Effector memory CD4-positive, alpha-beta T cell (primary cell): Measurements from ENCODE around the gene CARD18.

Source experiments
- DNase-seq, 3 donors: peaks; one replicate each; pipeline ENCODE4 v3.0.0-alpha.2; 2020
- H3K27ac ChIP-seq: 2 replicates; pipeline ENCODE4 v1.7.0; 2013; ENCODE audit warnings: mild to moderate bottlenecking, low read length, moderate library complexity; ENCODE audit not compliant: insufficient read depth, poor library complexity, severe bottlenecking
- H3K27me3 ChIP-seq: replicated peaks from 2 replicates; pipeline ENCODE4 v1.7.0; 2013; ENCODE audit warnings: mild to moderate bottlenecking, low read length; ENCODE audit not compliant: insufficient read depth, control insufficient read depth, poor library complexity, severe bottlenecking
- H3K36me3 ChIP-seq: 2 replicates; pipeline ENCODE4 v1.7.0; 2013; ENCODE audit warnings: mild to moderate bottlenecking, low read length, moderate library complexity; ENCODE audit not compliant: control insufficient read depth, insufficient read depth
- H3K4me1 ChIP-seq: 2 replicates; pipeline ENCODE4 v1.7.0; 2013; ENCODE audit warnings: low read length, mild to moderate bottlenecking; ENCODE audit not compliant: control insufficient read depth, insufficient read depth, poor library complexity, severe bottlenecking
- H3K4me3 ChIP-seq: 2 replicates; pipeline ENCODE4 v1.7.0; 2013; ENCODE audit warnings: low read length, low read depth, mild to moderate bottlenecking; ENCODE audit not compliant: insufficient read depth, poor library complexity, severe bottlenecking
- H3K9me3 ChIP-seq: 2 replicates; pipeline ENCODE4 v1.7.0; 2013; ENCODE audit warnings: mild to moderate bottlenecking, low read length, moderate library complexity; ENCODE audit not compliant: control insufficient read depth

The CARD18 gene

DNA sequence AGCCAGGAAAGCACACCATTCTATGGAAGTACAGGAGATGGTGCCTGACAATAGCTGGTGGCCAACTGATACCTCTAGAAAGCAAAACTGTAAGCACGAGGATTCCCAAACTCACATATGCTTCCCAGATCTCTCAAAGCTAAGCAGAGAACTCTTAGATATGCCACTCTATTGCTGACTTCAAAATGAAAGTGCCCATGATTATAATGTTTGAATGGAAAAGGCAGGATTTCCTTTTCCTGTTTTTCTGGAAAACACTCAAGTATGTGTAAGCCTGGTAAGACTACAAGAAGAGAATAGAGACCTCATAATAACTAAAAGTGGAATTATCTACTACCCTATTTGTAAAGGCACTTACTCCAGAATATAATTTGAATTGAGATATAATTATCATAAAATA, 2.6 kb upstream of the CARD18 start:
- Histone ChIP-seq H3K4me3 (no peak overlapping the region), H3K36me3 (no peaks in the 10 kb centered on the region), H3K27me3 (no peaks in the 10 kb centered on the region), H3K27ac (no peak overlapping the region), H3K9me3 (no peaks in the 10 kb centered on the region), H3K4me1 (no peaks in the 10 kb centered on the region)
- no peak for DNase-seq

DNA sequence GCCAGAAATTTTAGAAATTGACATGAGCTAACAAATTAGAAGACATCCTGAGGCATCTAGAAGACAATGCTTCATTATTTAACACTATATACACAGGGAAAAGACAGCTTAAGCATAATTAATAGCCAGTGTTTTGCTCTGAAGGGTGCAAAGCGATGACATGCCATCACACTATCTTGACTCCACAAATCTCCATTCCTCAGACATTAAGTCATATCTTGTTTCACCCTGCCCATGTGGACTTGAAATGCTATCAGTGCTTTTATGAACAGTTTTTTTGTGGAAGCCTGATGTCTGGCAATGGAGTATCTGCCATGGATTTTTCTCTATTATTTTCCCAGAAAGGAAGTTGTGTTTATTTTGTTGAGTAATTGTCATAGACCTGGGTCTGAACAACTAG, 2.3 kb downstream of the CARD18 start:
- Histone ChIP-seq H3K36me3 (no peaks in the 10 kb centered on the region), H3K4me3 (no peak overlapping the region), H3K27me3 (no peaks in the 10 kb centered on the region), H3K27ac (no peak overlapping the region), H3K9me3 (no peaks in the 10 kb centered on the region), H3K4me1 (no peaks in the 10 kb centered on the region)
- no peak for DNase-seq

DNA sequence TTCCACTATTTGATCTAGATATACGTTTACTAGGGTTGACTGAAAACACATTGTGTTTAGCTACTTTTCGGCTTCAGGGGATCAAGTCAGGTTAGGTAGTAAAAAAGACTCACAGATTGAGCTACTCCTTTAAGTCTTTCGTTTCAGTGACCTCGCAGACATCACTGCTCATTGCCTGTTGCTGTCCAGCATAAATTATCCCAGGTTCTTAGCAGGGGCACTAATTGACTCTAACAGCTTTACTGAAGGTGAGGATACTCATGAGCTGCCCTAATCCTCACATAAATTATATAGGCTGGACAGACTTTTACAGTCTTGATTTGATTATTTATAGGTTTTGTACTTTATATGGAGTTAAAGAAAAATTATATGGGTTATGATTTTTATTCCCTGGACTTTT, 3.7 kb downstream of the CARD18 start:
- no peak for DNase-seq
- Histone ChIP-seq H3K27me3 (no peaks in the 10 kb centered on the region), H3K27ac (no peak overlapping the region), H3K4me3 (no peak overlapping the region), H3K9me3 (no peaks in the 10 kb centered on the region), H3K36me3 (no peaks in the 10 kb centered on the region), H3K4me1 (no peaks in the 10 kb centered on the region)

DNA sequence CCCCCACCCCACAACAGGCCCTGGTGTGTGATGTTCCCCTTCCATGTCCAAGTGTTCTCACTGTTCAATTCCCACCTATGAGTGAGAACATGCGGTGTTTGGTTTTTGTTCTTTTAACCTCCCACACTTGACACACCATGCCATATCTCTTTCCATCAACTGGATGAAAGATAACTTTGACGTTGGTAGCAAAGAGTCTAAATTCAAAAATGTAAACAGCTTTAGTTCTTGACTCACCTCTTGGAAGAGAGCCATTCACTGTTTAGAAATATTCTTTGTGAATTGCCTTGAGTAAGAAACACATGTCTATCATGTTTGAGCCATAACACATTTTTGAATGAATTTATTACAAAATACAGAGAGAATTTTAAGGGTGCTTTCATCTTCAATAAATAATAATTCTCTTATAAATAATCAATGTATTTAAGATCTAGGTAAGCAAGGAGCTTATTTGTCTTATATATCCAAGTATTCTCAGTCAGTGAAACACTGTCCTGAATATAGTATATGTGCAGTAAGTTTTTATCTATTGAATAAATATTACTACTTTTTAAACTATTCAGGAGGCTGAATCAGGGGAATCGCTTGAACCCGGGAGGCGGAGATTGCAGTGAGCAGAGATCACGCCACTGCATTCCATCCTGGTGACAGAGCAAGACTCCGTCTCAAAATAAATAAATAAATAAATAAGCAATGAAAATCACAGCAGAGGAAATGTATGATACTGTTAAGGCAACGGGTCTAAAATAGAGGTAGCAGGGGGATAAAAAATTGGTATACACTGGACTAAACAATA, 6.7 kb downstream of the CARD18 start:
- no peaks in the 10 kb centered on the region for H3K36me3 ChIP-seq
- no peak overlapping the region for H3K4me3 ChIP-seq
- H3K4me1 ChIP-seq = no peaks in the 10 kb centered on the region
- no peaks in the 10 kb centered on the region for H3K9me3 ChIP-seq
- H3K27ac ChIP-seq = no peak overlapping the region
- no peaks in the 10 kb centered on the region for H3K27me3 ChIP-seq
- DNase-seq = no peak

DNA sequence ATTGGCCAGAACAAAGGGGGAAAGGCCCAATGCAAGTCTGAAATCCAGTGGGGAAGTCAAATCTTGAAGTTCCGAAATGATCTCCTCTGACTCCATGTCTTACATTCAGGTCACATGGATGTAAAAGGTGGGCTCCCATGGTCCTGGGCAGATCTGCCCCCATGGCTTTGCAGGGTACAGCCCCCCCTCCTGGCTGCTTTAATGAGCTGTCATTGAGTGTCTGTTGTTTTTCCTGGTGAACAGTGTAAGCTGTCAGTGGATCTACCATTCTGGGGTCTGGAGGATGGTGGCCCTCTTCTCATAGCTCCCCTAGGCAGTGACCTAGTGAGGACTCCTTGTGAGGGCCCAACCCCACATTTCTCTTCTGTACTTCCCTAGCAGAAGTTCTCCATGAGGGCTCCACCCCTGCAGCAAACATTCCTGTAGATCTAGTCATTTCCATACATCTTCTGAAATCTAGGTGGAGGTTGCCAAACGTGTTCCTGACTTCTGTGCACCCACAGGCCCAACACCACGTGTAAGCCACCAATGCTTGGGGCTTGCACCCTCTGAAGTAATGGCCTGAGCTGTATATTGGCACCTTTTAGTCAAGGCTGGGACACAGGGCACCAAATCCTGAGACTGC, 9.3 kb downstream of the CARD18 start:
- no peak overlapping the region for H3K27ac ChIP-seq
- no peak for DNase-seq
- no peaks in the 10 kb centered on the region for H3K9me3 ChIP-seq
- H3K4me1 ChIP-seq = no peaks in the 10 kb centered on the region
- no peak overlapping the region for H3K4me3 ChIP-seq
- H3K36me3 ChIP-seq = no peaks in the 10 kb centered on the region
- H3K27me3 ChIP-seq = no peaks in the 10 kb centered on the region

DNA sequence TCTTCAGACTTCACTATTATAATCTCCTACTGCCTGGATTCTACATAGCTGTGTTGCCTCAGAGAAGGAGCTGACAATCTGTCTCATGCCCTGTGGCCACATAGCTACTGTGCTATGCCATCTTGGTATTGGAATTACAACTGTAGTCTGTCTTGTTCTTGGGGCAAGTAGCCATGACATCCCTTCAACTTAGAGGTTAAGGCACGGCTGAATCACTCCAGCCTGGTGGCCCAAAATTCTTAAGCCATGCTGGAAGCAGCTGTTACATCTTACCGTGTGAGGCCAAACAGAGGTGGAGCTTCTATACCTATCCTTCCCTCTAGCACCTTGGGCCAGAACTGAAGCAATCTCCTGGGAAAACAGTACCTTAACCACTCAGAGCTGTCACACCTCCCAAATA, 14.8 kb downstream of the CARD18 start:
- Histone ChIP-seq H3K9me3 (no peaks in the 10 kb centered on the region), H3K4me1 (no peaks in the 10 kb centered on the region), H3K27me3 (no peaks in the 10 kb centered on the region), H3K27ac (no peak overlapping the region), H3K4me3 (no peak overlapping the region), H3K36me3 (no peaks in the 10 kb centered on the region)
- no peak for DNase-seq

DNA sequence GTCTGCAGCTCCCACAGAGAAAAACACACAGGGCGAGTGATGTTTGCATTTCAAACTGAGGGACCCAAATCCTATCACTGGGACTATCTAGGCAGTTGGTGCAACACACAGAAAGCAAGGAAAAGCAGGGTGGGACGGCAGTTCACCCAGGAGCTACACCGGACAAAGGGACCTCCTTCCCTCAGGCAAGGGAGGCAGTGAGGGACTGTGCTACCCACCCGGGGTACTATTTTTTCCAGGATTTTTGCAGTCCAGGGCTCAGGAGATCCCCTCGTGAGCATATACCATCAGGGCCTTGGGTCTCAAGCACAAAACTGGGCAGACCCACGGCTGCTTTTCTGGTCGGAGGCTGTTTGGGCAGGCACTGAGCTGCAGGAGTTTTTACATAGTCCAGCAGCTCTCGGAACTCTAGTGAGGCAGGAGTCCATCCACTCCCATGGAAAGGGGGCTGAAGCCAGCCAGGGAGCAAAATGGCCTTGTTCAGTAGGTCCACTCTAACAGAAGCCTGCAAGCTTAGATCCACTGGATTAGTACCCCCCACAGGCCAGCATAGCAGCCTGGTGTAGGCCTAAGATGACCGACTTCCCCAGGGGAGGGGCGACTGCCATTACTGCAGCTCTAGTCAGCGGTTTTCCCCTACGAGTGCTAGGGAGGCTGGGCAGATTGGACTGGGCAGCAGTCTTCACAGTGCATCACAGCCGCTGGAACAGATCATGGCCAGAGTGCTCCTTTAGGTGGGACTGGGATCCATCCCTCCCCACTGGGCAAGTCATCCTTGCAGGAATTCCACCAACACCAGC, 28.2 kb downstream of the CARD18 start:
- Histone ChIP-seq H3K27me3 (no peaks in the 10 kb centered on the region), H3K4me3 (no peak overlapping the region), H3K9me3 (no peaks in the 10 kb centered on the region), H3K4me1 (no peaks in the 10 kb centered on the region), H3K27ac (no peak overlapping the region), H3K36me3 (no peaks in the 10 kb centered on the region)
- no peak for DNase-seq

DNA sequence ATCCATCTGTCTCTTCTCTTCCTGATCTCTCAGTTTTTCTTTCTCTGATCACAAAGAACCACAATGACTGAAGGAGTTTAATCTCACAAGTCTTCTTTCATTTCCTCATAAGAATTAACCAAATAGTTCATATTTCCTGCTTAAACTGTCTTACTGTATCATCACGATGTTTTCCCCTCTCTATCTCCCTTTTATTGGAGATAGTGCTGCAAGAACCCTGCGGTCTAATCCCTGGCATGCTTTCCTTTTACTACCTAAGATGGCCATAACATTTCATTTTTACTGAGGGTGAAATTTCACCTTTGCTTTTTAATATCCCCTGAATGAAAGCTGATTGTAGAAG, 28.9 kb downstream of the CARD18 start:
- DNase-seq = no peak
- H3K27me3 ChIP-seq = no peaks in the 10 kb centered on the region
- no peak overlapping the region for H3K27ac ChIP-seq
- no peaks in the 10 kb centered on the region for H3K9me3 ChIP-seq
- no peak overlapping the region for H3K4me3 ChIP-seq
- no peaks in the 10 kb centered on the region for H3K36me3 ChIP-seq
- H3K4me1 ChIP-seq = no peaks in the 10 kb centered on the region

DNA sequence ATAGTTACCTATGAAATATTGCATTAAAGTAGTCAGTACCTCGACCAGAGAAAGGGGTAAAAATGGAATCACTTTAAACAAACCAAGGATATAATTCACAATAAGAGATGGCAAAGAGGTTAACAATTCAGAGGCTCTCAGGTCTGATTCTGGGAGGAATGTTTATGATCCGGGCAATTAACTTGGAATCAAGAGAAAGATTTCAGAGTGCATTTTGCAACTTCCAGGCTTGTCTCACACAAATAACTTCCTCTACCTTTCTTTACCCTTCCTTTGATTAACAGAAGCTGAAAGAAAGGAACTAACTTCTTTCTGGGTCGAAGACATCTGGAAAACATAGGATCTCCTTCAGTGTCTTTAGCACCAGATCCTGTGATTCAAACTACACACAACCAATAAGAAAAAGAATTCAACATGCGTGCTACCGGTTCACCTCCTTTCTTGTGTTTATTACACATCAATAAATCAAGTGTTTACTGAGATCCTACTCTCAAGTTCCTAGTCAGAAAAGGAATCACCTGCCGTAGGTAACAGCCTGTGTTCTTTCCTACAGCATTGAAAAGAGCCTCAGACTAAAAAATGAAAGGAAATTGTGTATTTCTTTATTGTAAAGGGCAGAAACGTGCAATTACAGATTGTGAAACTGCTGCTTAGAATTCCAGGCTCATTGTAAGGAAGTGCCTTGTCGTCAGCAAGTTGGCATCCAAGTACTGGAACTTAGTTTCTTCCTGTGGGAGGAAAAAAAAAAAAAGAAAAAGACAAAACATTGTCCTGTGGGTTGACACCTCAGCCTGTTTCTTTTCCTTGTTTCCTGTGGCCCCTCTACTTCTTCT, 29.5 kb downstream of the CARD18 start:
- no peaks in the 10 kb centered on the region for H3K36me3 ChIP-seq
- no peak overlapping the region for H3K4me3 ChIP-seq
- H3K9me3 ChIP-seq = no peaks in the 10 kb centered on the region
- no peak overlapping the region for H3K27ac ChIP-seq
- H3K4me1 ChIP-seq = no peaks in the 10 kb centered on the region
- DNase-seq = no peak
- no peaks in the 10 kb centered on the region for H3K27me3 ChIP-seq
